ENCODE measurements around the gene RBP3.

Gene RBP3

DNA sequence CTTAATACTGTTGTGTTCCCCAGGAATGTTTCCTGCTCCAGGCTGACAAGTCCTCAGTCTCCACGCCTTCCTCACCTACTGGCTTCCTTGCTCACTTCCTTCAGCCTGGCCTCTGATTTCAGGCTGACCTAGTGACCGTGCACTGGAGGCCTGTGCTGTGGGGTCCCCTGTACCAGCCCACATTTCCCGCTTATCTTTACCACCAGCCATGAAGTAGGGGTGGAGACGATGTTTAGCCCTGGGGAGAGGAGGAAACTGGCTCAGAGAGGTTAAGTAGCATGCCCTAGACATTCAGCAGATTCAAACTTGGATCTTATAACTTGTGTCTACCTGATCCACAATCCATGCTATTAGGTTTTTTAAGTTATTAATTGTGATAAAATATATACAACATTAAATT is 40.7 kb downstream of the RBP3 start:
- TF ChIP-seq, protein P1, sequence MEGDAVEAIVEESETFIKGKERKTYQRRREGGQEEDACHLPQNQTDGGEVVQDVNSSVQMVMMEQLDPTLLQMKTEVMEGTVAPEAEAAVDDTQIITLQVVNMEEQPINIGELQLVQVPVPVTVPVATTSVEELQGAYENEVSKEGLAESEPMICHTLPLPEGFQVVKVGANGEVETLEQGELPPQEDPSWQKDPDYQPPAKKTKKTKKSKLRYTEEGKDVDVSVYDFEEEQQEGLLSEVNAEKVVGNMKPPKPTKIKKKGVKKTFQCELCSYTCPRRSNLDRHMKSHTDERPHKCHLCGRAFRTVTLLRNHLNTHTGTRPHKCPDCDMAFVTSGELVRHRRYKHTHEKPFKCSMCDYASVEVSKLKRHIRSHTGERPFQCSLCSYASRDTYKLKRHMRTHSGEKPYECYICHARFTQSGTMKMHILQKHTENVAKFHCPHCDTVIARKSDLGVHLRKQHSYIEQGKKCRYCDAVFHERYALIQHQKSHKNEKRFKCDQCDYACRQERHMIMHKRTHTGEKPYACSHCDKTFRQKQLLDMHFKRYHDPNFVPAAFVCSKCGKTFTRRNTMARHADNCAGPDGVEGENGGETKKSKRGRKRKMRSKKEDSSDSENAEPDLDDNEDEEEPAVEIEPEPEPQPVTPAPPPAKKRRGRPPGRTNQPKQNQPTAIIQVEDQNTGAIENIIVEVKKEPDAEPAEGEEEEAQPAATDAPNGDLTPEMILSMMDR (IDR thresholded peaks at IDR 0.05), result no peak

DNA sequence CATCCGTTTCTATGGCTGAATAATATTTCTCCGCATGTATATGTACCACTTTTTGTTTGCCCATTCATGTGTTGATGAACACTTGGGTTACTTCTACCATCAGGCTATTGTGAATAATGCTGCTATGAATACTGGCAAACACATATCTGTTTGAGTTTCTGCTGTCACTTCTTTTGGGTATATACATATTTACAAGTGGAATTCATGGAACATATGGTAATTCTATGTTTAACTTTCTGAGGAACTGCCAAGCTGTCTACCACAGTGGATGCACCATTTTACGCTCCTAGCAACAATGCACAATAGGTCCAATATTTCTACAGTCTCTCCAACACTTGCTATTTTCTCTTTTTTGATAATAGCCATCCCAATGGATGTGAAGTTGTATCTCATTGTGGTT is 41.5 kb downstream of the RBP3 start:
- TF ChIP-seq, protein P1 (IDR thresholded peaks at IDR 0.05), result no peak

DNA sequence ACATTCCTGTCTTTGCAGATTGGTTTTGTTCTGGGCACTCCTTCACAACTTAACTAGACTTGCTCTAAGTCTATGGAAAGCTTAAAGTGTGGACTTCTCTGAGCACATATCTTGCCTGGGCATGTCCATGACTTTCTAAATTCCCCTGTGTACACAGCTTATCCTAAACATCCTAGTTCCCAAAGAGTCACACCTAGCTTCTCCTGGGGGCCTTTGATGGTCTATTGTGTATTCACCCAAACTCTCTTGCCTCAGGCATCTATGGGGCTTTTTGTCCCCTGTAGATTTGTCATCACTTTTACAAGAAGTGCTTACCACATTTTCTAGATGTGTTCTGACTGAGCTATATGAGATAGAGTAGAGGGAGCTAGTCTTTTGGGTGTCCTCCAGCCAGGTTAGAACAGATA is 48.2 kb downstream of the RBP3 start:
- TF ChIP-seq, protein P1 (IDR thresholded peaks at IDR 0.05), result no peak

DNA sequence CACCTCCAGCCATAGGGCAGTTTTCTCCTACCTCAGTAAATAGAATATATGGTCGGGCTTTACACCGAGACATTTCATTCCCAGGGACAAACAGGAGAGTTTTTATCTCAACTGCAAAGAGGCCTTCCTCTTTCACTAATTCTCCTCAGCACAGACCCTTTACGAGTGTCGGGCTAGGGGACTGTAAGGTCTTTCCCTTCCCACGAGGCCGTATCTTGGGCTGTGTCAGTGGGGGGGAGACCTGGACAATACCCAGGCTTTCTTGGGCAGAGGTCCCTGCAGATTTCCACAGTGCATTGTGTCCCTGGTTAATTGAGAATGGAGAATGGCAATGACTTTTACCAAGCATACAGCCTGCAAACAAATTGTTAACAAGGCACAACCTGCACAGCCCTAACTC is 49.1 kb downstream of the RBP3 start:
- TF ChIP-seq, protein P1 (IDR thresholded peaks at IDR 0.05), result no peak

DNA sequence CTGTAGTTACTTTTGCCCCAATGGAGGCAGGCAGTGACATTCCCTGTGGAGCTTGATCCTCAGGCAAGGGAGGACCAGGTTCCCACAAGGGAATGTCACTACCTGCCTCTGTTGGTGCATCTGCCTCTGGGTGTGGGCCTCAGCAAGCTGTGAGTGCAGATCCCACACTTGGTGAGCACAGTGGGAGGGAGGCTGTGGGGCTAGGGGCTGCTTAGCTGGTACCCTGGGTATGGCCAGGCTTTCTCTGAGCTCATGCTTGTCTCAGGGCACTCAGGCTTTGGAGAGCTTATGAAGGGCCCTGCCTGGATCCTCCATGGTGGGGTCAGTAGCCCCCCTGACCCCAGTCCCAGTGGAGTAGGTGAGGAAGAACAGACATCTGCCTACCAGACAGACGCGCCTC is 52.1 kb downstream of the RBP3 start:
- TF ChIP-seq, protein P1 (IDR thresholded peaks at IDR 0.05), result no peak

DNA sequence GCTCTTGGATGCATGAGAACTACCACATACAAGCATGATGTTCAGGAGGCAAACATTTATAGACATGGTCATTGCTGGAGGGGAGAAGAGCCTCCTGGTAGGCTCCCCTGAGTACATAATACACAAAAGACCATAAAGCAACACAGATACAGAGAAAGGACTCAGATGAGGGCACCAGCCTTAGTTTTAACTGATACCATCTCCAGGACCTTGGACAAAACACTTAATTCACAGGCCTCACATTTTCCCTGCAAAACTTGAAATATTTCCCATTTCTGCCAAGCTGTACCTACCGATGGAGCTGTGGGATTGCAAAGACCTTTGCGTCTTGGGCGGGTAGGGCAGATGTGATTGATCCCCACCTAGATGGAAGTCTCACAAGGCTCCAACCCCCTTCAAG is 52.6 kb downstream of the RBP3 start:
- TF ChIP-seq, protein P1 (IDR thresholded peaks at IDR 0.05), result no peak

DNA sequence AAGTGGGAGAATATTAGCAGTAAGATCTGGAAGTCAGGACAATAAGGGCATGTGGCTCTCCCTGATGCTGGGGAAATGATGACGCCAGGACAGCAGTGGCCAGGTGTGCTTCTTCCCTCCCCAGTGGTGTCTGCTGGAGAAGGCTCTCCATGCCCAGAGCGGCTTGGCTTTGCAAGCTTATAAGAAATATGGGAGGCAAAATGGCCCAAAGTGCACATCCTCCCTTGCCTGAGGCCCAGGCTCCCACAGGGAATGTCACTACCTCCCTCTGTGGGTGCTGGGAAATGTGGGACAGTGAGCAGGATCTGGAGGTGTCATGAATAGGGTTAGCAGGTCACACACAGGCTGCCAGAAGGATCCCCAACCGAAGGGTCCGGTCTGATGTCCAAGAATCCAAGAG is 53.0 kb downstream of the RBP3 start:
- TF ChIP-seq, protein P1 (IDR thresholded peaks at IDR 0.05), result no peak

DNA sequence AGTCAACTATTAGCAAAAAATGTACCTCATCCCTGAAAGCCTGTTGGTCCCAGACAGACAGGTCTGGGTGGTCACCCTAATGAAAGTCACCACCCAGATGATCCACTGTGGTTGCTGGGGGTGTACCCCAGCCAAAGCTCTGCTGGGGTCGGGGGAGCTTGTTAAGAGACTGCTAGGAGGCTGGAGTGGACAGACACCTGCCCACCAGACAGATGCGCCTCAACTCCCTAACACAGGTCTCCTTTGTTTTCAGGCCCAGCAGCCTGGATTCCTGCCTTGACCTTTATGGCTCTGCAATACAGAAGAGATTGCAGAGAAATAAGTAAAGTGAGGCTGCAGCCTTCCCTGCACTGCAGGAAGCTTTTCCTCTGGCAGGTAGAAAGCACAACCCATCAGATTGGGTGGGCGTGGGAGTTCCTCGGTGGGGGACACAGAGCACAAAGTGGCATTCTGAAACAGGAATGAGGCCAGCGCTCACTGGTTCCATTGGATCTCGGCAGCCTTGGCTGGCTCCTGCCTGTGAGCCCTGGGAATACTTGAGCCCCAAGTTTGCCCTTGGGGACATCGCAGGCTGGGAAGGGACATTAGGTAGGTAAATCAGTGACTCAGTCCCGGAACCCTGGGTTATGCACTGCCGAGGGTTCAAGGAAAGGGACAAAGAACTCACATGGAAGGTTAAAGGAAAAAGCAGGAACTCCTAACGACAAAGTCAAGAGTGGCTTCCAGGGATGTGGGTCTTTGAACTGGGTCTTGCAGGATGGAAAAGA is 53.9 kb downstream of the RBP3 start:
- TF ChIP-seq, protein P1 (IDR thresholded peaks at IDR 0.05), result no peak

Measured in LNCAP (cell line).